Measurements from ENCODE around the gene SCGB1C2.

GRCh38 chr17:183021-183420, 45.7 kb downstream of the SCGB1C2 start:
- TF ChIP-seq CBFB (CRISPR knock-in tag; IDR thresholded peaks at IDR 0.05; ENCODE audit: low read depth) (no peak), FOXP1 (CRISPR knock-in tag; IDR thresholded peaks at IDR 0.05; ENCODE audit: borderline replicate concordance) (no peak), E2F5 (CRISPR knock-in tag; IDR thresholded peaks at IDR 0.05) (no peak)
- TF ChIP-seq, protein P1, sequence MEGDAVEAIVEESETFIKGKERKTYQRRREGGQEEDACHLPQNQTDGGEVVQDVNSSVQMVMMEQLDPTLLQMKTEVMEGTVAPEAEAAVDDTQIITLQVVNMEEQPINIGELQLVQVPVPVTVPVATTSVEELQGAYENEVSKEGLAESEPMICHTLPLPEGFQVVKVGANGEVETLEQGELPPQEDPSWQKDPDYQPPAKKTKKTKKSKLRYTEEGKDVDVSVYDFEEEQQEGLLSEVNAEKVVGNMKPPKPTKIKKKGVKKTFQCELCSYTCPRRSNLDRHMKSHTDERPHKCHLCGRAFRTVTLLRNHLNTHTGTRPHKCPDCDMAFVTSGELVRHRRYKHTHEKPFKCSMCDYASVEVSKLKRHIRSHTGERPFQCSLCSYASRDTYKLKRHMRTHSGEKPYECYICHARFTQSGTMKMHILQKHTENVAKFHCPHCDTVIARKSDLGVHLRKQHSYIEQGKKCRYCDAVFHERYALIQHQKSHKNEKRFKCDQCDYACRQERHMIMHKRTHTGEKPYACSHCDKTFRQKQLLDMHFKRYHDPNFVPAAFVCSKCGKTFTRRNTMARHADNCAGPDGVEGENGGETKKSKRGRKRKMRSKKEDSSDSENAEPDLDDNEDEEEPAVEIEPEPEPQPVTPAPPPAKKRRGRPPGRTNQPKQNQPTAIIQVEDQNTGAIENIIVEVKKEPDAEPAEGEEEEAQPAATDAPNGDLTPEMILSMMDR (IDR thresholded peaks at IDR 0.05), result no peak

All from WTC11 (cell line).